KOPT-K1 (cell line): ENCODE measurements around the gene ZNRD2.

Experiments
- H3K27ac ChIP-seq: fragments of 200-600 bp; sonication (generic); 2 replicates; pipeline ENCODE4 v1.5.1; 2016; ENCODE audit warnings: antibody characterized with exemption, mild to moderate bottlenecking, low read depth, low read length; ENCODE audit not compliant: poor library complexity, severe bottlenecking
- H3K36me3 ChIP-seq: fragments of 200-600 bp; sonication (generic); 2 replicates; pipeline ENCODE4 v1.5.1; 2017; ENCODE audit warnings: antibody characterized with exemption, mild to moderate bottlenecking, low read length, moderate library complexity; ENCODE audit not compliant: insufficient read depth
- H3K9me3 ChIP-seq: fragments of 200-600 bp; sonication (generic); 2 replicates; pipeline ENCODE4 v1.5.1; 2017; ENCODE audit warnings: antibody characterized with exemption, low read length, mild to moderate bottlenecking; ENCODE audit not compliant: insufficient read depth, poor library complexity, severe bottlenecking

ZNRD2 gene

GRCh38 chr11:65581928-65582327 lies 11.7 kb downstream of the ZNRD2 start:
- no peak overlapping the region for H3K27ac ChIP-seq
- H3K36me3 ChIP-seq, result peaks cover 73% of the 10 kb centered on the region
- no peaks in the 10 kb centered on the region for H3K9me3 ChIP-seq

DNA sequence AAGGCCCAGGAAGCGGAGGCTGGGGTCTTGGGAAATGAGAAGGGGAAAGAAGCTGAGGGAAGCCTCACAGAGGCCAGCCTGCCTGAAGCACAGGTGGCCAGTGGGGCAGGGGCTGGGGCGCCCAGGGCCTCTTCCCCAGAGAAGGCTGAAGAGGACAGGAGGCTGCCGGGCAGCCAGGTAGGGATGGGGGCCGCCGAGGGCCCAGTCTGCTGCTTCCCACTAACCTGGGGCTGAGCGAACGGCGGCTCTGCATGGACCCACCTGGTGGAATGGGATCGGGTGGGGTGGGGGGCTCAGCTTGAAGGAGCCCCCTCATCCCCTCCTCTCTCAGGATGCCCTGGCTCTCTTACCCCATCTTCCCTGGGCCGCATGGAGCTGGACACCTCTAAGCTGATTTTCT lies 13.3 kb downstream of the ZNRD2 start:
- no peak overlapping the region for H3K27ac ChIP-seq
- no peaks in the 10 kb centered on the region for H3K9me3 ChIP-seq
- H3K36me3 ChIP-seq, result peaks cover 73% of the 10 kb centered on the region

DNA sequence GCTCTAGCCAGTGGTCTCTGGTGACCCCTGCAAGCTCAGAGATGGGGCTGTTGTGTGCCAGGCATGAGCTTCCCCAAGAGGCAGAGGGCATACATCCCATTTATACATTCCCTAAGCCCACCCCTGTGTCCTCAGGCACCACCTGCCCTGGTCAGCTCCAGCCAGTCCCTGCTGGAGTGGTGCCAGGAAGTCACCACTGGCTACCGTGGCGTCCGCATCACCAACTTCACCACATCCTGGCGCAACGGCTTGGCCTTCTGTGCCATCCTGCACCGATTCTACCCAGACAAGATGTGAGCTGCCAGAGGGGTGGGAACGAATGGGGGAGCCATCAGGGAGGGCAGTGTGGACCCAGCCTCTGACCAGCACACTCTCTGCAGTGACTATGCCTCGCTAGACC lies 13.8 kb downstream of the ZNRD2 start:
- Histone ChIP-seq H3K27ac (no peak overlapping the region), H3K9me3 (no peaks in the 10 kb centered on the region), H3K36me3 (peaks cover 71% of the 10 kb centered on the region)

DNA sequence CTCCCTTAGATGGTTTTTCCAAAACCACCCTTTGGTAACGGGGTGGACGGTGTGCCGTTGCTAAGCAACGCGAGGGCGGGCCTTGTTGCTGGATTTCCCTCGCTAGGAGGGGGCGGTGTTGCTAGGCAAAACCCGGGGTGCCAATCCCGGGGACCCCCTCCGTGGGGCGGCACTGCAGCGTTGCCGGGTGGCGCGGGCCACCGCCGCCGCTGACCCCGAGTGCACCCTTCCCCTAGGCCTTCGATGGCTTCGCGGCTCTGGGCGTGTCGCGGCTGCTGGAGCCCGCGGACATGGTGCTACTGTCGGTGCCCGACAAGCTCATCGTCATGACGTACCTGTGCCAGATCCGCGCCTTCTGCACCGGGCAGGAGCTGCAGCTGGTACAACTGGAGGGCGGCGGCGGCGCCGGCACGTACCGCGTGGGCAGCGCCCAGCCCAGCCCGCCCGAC lies 14.5 kb downstream of the ZNRD2 start:
- Histone ChIP-seq H3K36me3 (peaks cover 67% of the 10 kb centered on the region), H3K9me3 (no peaks in the 10 kb centered on the region), H3K27ac (no peak overlapping the region)

DNA sequence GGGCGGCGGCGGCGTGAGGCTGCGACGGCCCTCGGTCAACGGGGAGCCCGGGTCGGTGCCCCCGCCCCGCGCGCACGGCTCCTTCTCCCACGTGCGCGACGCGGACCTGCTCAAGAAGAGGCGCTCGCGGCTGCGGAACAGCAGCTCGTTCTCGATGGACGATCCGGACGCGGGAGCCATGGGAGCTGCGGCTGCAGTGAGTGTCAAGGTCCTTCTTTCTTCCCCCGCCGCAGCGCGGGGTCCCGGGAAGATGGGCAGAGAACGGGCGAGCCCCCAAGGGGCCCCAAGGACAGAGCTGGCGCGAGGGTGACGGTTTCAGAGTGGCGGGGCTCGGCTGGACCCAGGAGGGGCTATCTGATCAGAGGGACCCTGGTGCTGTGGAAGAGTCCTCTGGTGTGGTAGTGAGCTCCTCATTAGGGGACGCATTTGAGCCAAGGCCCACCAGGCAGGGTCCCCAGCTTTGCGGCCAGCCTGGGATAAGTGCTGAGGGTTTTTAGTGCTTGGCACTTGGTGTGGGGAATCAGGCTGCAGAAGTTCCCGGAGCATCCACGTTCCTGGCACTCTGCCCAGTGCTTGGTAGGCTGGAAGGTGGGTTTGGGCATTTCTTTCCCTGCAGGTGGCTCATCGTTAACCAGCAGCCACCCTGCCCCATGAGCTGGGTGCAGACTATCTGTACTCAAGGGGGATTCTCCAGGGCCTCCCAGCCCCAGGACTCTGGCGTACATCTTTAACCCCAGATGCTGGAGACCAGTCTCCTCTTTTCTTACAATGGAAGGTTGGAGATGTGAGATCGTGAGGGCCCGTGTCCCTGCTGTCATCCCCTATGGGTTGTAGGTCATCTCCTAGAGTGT lies 15.3 kb downstream of the ZNRD2 start:
- Histone ChIP-seq H3K9me3 (no peaks in the 10 kb centered on the region), H3K36me3 (peaks cover 67% of the 10 kb centered on the region), H3K27ac (no peak overlapping the region)

GRCh38 chr11:65586247-65586630 lies 16.0 kb downstream of the ZNRD2 start:
- H3K27ac ChIP-seq, result no peak overlapping the region
- H3K36me3 ChIP-seq, result peaks cover 66% of the 10 kb centered on the region
- H3K9me3 ChIP-seq, result no peaks in the 10 kb centered on the region

DNA sequence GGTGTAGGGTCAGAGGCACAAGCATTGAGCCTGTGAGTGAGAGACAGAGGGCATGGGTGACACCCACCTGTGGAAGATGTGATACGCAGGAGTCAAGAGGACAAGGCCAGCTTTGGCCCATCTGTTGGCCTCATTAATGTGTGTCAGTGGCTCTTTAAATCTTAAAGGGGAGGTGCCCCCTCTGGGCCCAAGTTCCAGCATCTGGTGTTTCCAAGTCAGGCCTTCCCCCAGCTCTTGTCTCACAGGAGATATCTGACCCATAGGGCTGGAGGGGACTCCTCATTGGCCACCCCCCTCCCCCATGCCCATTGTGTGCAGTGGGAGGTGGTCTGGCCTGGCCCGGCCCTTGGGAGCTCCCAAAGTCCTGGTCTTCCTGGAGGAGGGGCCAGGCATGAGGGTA lies 16.4 kb downstream of the ZNRD2 start:
- H3K27ac ChIP-seq, result no peak overlapping the region
- no peaks in the 10 kb centered on the region for H3K9me3 ChIP-seq
- H3K36me3 ChIP-seq, result peaks cover 65% of the 10 kb centered on the region

GRCh38 chr11:65588199-65589054 lies 18.1 kb downstream of the ZNRD2 start:
- H3K36me3 ChIP-seq, result peaks cover 64% of the 10 kb centered on the region
- peak overlapping the region; percentile 16 for H3K27ac ChIP-seq
- no peaks in the 10 kb centered on the region for H3K9me3 ChIP-seq

DNA sequence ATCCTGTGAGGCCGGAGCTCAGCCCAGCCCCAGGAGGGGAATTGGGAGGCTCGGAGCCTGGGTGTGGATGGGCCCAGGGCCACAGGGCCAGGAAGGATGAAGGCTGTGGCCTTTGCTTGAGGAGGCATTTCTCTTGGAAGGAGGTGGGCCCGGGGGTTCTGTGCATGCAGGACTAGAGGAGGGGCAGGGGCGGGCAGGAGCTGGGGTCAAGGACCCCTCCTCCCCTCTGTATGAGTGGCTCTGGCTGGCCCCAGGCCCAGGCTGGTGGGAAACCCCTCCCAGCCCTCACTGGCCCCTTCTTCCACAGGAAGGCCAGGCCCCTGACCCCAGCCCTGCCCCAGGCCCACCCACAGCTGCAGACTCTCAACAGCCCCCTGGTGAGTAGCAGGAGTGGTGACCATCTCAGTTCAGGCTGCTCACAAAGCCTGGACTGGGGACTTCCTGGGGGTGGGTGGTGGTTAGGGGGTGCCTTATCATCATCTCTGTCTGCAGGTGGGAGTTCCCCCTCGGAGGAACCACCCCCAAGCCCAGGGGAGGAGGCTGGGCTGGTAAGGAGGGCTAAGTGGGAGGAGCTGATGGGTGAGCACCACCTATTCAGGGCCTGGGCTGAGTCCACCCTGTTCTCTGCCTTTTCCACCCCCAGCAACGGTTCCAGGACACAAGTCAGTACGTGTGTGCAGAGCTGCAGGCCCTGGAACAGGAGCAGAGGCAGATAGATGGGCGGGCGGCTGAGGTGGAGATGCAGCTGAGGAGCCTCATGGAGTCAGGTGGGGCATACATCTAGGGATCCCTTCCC lies 19.4 kb downstream of the ZNRD2 start:
- H3K27ac ChIP-seq, result peak overlapping the region; percentile 6
- peaks cover 59% of the 10 kb centered on the region for H3K36me3 ChIP-seq
- no peaks in the 10 kb centered on the region for H3K9me3 ChIP-seq

DNA sequence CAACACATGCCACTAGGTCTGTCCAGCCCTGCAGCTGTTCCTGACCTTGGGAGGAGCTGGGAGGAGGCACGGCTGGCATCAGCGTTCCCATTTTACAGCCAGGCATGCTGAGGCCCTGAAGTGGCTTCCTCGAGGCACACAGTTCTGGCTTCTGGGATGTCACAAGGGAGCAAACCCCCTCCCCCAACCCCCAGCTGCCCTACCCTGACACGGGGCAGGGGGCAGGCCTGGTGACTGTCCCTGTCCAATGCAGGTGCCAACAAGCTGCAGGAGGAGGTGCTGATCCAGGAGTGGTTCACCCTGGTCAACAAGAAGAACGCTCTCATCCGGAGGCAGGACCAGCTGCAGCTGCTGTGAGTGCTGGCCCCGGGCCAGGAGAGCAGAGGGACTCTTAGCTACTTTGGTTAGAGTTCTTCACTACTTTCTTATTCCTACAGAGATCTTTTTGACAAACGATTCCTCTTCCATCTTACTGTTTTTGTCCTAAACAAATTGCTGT lies 20.0 kb downstream of the ZNRD2 start:
- Histone ChIP-seq H3K36me3 (peaks cover 56% of the 10 kb centered on the region), H3K9me3 (no peaks in the 10 kb centered on the region), H3K27ac (no peak overlapping the region)

GRCh38 chr11:65591939-65592857 lies 21.9 kb downstream of the ZNRD2 start:
- Histone ChIP-seq H3K36me3 (peaks cover 40% of the 10 kb centered on the region), H3K27ac (no peak overlapping the region), H3K9me3 (no peaks in the 10 kb centered on the region)

DNA sequence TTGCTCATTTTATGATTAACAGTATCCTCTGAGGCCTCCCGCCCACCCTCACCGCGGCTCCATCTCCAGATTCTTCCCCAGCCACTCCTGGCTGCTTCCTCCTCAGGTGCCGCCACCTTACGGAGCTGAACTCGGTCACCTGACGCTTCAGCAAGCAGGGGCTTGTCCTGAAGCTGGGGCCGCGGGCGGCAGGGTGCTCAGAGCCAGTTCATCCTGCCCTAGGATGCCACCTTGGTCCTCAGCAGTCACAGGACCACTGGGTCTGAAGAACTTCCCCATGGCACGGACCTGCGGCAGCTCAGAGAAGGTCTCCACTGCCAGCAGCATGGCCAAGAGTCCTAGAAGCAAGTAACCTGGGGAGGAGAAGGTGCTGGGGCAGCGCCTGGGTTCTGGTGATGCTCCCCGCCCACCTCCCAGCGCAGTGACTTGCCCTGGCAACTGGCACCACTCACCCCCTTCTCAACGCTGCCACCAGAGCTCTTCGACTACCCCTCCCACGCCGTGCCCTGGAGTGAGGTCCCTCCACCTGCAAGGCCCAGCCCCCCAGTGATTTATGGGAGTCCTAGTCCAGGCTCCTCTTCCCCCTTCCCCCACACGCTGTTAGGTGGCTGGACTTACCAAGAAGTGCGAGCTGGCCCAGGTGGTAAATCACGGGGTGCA lies 22.7 kb downstream of the ZNRD2 start:
- Histone ChIP-seq H3K9me3 (no peaks in the 10 kb centered on the region), H3K36me3 (peaks cover 47% of the 10 kb centered on the region), H3K27ac (no peak overlapping the region)

GRCh38 chr11:65593518-65594414 lies 23.5 kb downstream of the ZNRD2 start:
- no peaks in the 10 kb centered on the region for H3K9me3 ChIP-seq
- H3K27ac ChIP-seq, result no peak overlapping the region
- peaks cover 55% of the 10 kb centered on the region for H3K36me3 ChIP-seq
